ENCODE measurements around the gene C5orf58. TPM values are rescaled to one million over a fixed set of nuclear protein-coding genes. Genes with fewer than 3 reads are reported as not detected.

C5orf58 gene
- total and polyA plus RNA-seq, 7 donors = not detected

GRCh38 chr5:170250810-170251317 lies 18.1 kb downstream of the C5orf58 start:
- WGBS, 3 donors = 65 to 67% (median 65%) methylated on average over 3 of the region's 3 CpGs
- no peak overlapping the region for H3K27ac ChIP-seq
- H3K36me3 ChIP-seq (ENCODE audit: insufficient read depth in 1 of 2, low read depth in 1 of 2) = peaks cover 0 to 19% of the 10 kb centered on the region in 2 donors
- ATAC-seq (no peak), DNase-seq (no peak)
- no peaks in the 10 kb centered on the region for H3K9me3 ChIP-seq
- no peak overlapping the region for H3K4me3 ChIP-seq
- H3K4me1 ChIP-seq = no peaks in the 10 kb centered on the region
- no peak for TF ChIP-seq CTCF (IDR thresholded peaks at IDR 0.05)
- peaks cover 0 to 2% (median 2%) of the 10 kb centered on the region in 3 donors for H3K27me3 ChIP-seq (ENCODE audit: insufficient read depth in 3 of 3, low read length in 2 of 3)
- intact Hi-C loops (cut with DNase I) = no loop called here

GRCh38 chr5:170251462-170251861 lies 18.7 kb downstream of the C5orf58 start:
- 75 to 90% (median 75%) methylated on average over 2 of the region's 2 CpGs for WGBS, 3 donors
- ATAC-seq (no peak), DNase-seq (no peak)
- Histone ChIP-seq H3K4me1 (no peaks in the 10 kb centered on the region), H3K36me3 (ENCODE audit: insufficient read depth in 1 of 2, low read depth in 1 of 2) (peaks cover 0 to 25% of the 10 kb centered on the region in 2 donors), H3K27ac (no peak overlapping the region), H3K4me3 (no peak overlapping the region), H3K9me3 (no peaks in the 10 kb centered on the region), H3K27me3 (ENCODE audit: insufficient read depth in 3 of 3, low read length in 2 of 3) (peaks cover 0 to 2% (median 2%) of the 10 kb centered on the region in 3 donors)
- no peak for TF ChIP-seq CTCF (IDR thresholded peaks at IDR 0.05)
- intact Hi-C loops (cut with DNase I) = no loop called here

GRCh38 chr5:170252109-170252508 lies 19.3 kb downstream of the C5orf58 start:
- 70 to 74% (median 72%) methylated on average over 3 of the region's 3 CpGs for WGBS, 3 donors
- no peak for ATAC-seq
- no peak overlapping the region for H3K27ac ChIP-seq

GRCh38 chr5:170252720-170253350 lies 20.1 kb downstream of the C5orf58 start:
- no peak overlapping the region for H3K27ac ChIP-seq
- H3K4me3 ChIP-seq = no peak overlapping the region
- no peak for DNase-seq
- H3K9me3 ChIP-seq = no peaks in the 10 kb centered on the region
- H3K4me1 ChIP-seq = no peaks in the 10 kb centered on the region
- TF ChIP-seq CTCF (IDR thresholded peaks at IDR 0.05) = no peak
- no peak for ATAC-seq
- peaks cover 0 to 29% of the 10 kb centered on the region in 2 donors for H3K36me3 ChIP-seq (ENCODE audit: insufficient read depth in 1 of 2, low read depth in 1 of 2)
- peaks cover 0 to 2% (median 2%) of the 10 kb centered on the region in 3 donors for H3K27me3 ChIP-seq (ENCODE audit: insufficient read depth in 3 of 3, low read length in 2 of 3)
- intact Hi-C loops (cut with DNase I) = no loop called here
- 70 to 76% (median 71%) methylated on average over 9 of the region's 9 CpGs for WGBS, 3 donors

More at GRCh38 chr5:170252109-170252508, 19.3 kb downstream of the C5orf58 start:
- Histone ChIP-seq H3K9me3 (no peaks in the 10 kb centered on the region), H3K27me3 (ENCODE audit: insufficient read depth in 3 of 3, low read length in 2 of 3) (peaks cover 0 to 2% (median 2%) of the 10 kb centered on the region in 3 donors), H3K4me1 (no peaks in the 10 kb centered on the region), H3K36me3 (ENCODE audit: insufficient read depth in 1 of 2, low read depth in 1 of 2) (peaks cover 0 to 27% of the 10 kb centered on the region in 2 donors), H3K4me3 (no peak overlapping the region)
- no peak for DNase-seq
- TF ChIP-seq CTCF (IDR thresholded peaks at IDR 0.05) = no peak
- intact Hi-C loops (cut with DNase I) = no loop called here

All from psoas muscle (tissue), 8 donors.